Naive thymus-derived CD4-positive, alpha-beta T cell (primary cell): ENCODE measurements around the gene NEAT1. TPM values are rescaled to one million over a fixed set of nuclear protein-coding genes. Genes with fewer than 3 reads are reported as not detected.

Experiments
- ATAC-seq: fragments of 150-1000 bp; cut with Tn5 transposase; 2 replicates; pipeline ENCODE4 v1.10.0; 2021; ENCODE audit warnings: mild to moderate bottlenecking, moderate library complexity
- CTCF ChIA-PET: fragments of 350-600 bp; sonication (Branson Sonifier 250); formaldehyde crosslinking; loops from one replicate; lab custom pipeline; 2021; ENCODE audit warnings: antibody characterized with exemption; lab: Charles Lee
- POLR2A ChIA-PET: fragments of 350-600 bp; sonication (Branson Sonifier 250); formaldehyde crosslinking; loops from one replicate; lab custom pipeline; 2021; ENCODE audit warnings: antibody characterized with exemption, inconsistent platforms; lab: Charles Lee
- DNase-seq, 9 donors: peaks; one replicate each; pipeline versions ENCODE4 v3.0.0 to v3.0.0-alpha.2; 2020 to 2022; ENCODE audit warnings: mixed read lengths in 1 of 9
- H3K27ac ChIP-seq: one replicate; pipeline ENCODE4 v1.7.0; 2013; ENCODE audit warnings: mild to moderate bottlenecking, low read depth, low read length, moderate library complexity
- H3K27me3 ChIP-seq, 2 donors: one replicate each; pipeline ENCODE4 v1.7.0; 2013; ENCODE audit warnings: low read length in 2 of 2, mild to moderate bottlenecking in 2 of 2, moderate library complexity in 2 of 2; ENCODE audit not compliant: control insufficient read depth in 2 of 2, insufficient read depth in 2 of 2
- H3K36me3 ChIP-seq, 3 experiments: 1 replicate in 2 of 3; 2 replicates in 1 of 3; pipeline ENCODE4 v1.7.0; 2013; ENCODE audit warnings: low read length in 3 of 3, mild to moderate bottlenecking in 3 of 3, moderate library complexity in 1 of 3; ENCODE audit not compliant: insufficient read depth in 3 of 3, control insufficient read depth in 2 of 3
- H3K4me1 ChIP-seq, 2 donors: one replicate each; pipeline ENCODE4 v1.7.0; 2013; ENCODE audit warnings: low read length in 2 of 2, mild to moderate bottlenecking in 2 of 2, moderate library complexity in 1 of 2; ENCODE audit not compliant: control insufficient read depth in 2 of 2, insufficient read depth in 2 of 2
- H3K4me3 ChIP-seq: 2 replicates; pipeline ENCODE4 v1.7.0; 2013; ENCODE audit warnings: mild to moderate bottlenecking, low read length
- H3K9me3 ChIP-seq, 3 experiments: 1 replicate in 2 of 3; 2 replicates in 1 of 3; pipeline ENCODE4 v1.7.0; 2013; ENCODE audit warnings: low read length in 3 of 3; ENCODE audit not compliant: control insufficient read depth in 2 of 3
- H3K27ac Mint-ChIP-seq, 9 donors: one replicate each; pipeline ENCODE4 v1.8.0; 2020 to 2022; ENCODE audit warnings: mixed read lengths in 9 of 9, mild to moderate bottlenecking in 8 of 9, moderate library complexity in 5 of 9, inconsistent platforms in 2 of 9
- H3K27me3 Mint-ChIP-seq, 5 donors: one replicate each; pipeline ENCODE4 v1.8.0; 2021 to 2022; ENCODE audit warnings: mixed read lengths in 5 of 5, mild to moderate bottlenecking in 1 of 5
- H3K36me3 Mint-ChIP-seq, 5 donors: one replicate each; pipeline ENCODE4 v1.8.0; 2020 to 2022; ENCODE audit warnings: mixed read lengths in 5 of 5, mild to moderate bottlenecking in 3 of 5, inconsistent platforms in 1 of 5
- H3K4me1 Mint-ChIP-seq, 7 donors: one replicate each; pipeline ENCODE4 v1.8.0; 2020 to 2022; ENCODE audit warnings: mixed read lengths in 7 of 7, mild to moderate bottlenecking in 3 of 7, inconsistent platforms in 1 of 7
- H3K4me3 Mint-ChIP-seq, 10 donors: one replicate each; pipeline ENCODE4 v1.8.0; 2020 to 2022; ENCODE audit warnings: mild to moderate bottlenecking in 10 of 10, mixed read lengths in 10 of 10, moderate library complexity in 6 of 10, inconsistent platforms in 2 of 10
- H3K9me3 Mint-ChIP-seq, 11 donors: one replicate each; pipeline ENCODE4 v1.8.0; 2020 to 2022; ENCODE audit warnings: mixed read lengths in 11 of 11, mild to moderate bottlenecking in 4 of 11, inconsistent platforms in 1 of 11, moderate library complexity in 1 of 11
- intact Hi-C, 2 donors: fragments of 100-400 bp; cut with micrococcal nuclease; formaldehyde crosslinking; loops; one replicate each; pipeline ENCODE4 v1.15.1; 2023
- polyA plus RNA-seq, 2 donors: library from polyadenylated mRNA; unstranded; fragments of 300-500 nt; fragmentation: Illumina TruSeq; gene quantifications; one replicate each; pipeline ENCODE4 v1.2.3, GENCODE V29; 2021
- total RNA-seq, 6 experiments: library from RNA in 5 of 6; stranded (reverse) in 5 of 6; gene quantifications; 1 replicate in 5 of 6; 2 replicates in 1 of 6; pipeline ENCODE4 v1.2.3 and lab custom pipeline; 2021 to 2026

NEAT1 gene
- total and polyA plus RNA-seq, 7 experiments from 2014 or later, result 2.5 to 1,454 (median 401) TPM

DNA sequence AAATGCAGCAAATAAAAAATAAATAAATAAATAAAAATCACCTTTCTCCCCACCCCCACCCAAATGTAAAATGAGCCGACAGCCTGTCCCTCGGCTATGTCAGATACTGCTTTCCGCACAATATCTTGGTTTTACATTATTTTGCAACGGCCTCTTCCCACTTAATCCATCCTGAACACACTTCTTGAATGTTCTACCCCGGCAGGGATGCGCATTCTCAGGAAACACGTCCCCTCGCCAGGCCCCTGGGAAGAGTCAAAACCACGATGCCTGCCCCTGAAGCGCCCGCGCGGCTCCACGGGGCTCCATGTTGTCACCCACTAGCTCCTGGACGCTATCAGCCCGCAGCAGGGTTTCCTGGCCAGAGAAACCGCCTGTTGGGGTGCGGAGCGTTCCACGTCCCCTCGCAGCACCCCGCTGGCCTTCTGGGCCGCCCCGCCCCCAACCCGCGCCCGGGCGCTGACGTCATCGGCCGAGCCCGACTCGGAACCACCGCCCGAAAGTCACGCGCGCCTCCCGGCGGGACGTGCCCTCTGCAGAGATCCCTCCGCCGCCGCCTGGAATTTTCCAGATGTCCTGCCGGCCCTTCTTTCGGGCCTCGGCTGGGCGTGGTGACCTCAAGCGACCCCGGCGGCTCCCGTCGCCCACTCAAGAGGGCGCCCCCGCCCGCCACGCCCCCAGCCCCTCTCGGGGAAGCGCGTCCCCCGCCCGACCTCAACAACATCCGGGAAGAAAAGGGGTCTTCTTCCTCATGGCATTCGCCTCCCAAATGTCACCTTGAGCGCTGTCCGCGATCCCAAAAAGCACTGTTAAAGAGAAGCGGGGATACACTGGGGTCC is 585 bp upstream of the NEAT1 start:
- Mint-ChIP-seq H3K4me3 (peak overlapping the region; percentile 92 to 100 (median 97)), H3K36me3 (peaks cover 5 to 42% (median 23%) of the 10 kb centered on the region in 5 donors), H3K4me1 (peaks cover 36 to 77% (median 41%) of the 10 kb centered on the region in 7 donors), H3K9me3 (peaks cover 0 to 19% (median 0%) of the 10 kb centered on the region in 11 donors), H3K27me3 (peaks cover 0 to 32% (median 0%) of the 10 kb centered on the region in 5 donors), H3K27ac (peak overlapping the region; percentile 97 to 100 (median 99))
- Histone ChIP-seq H3K4me3 (peak overlapping the region; percentile 74), H3K27me3 (no peaks in the 10 kb centered on the region), H3K27ac (peak overlapping the region; percentile 98), H3K36me3 (peaks cover 0 to 8% (median 0%) of the 10 kb centered on the region in 3 experiments), H3K9me3 (no peaks in the 10 kb centered on the region), H3K4me1 (peaks cover 30 to 41% of the 10 kb centered on the region in 2 donors)
- ATAC-seq (peak; percentile 29), DNase-seq (peak; percentile 72 to 99 (median 80))
- ChIA-PET CTCF (interaction anchor here (1.0 to 7.7 kb wide), 5 partner anchors 8 to 85 kb away, joined by 3 to 68 read pairs (median 9); partner anchors contain the start of gene MALAT1), POLR2A (interaction anchor here (0.7 to 21.7 kb wide), 27 partner anchors 5 to 846 kb away, joined by 3 to 2591 read pairs (median 5); partner anchors contain the start of genes CCDC85B, EHBP1L1, FAM89B and FRMD8)
- intact Hi-C loops, result loop anchor here (1.0 to 10.0 kb wide), 5 partner anchors 55 to 1195 kb away; partner anchors contain the start of genes RBM14 (in 1 of the 2) and SF1 (in 1 of the 2)

DNA sequence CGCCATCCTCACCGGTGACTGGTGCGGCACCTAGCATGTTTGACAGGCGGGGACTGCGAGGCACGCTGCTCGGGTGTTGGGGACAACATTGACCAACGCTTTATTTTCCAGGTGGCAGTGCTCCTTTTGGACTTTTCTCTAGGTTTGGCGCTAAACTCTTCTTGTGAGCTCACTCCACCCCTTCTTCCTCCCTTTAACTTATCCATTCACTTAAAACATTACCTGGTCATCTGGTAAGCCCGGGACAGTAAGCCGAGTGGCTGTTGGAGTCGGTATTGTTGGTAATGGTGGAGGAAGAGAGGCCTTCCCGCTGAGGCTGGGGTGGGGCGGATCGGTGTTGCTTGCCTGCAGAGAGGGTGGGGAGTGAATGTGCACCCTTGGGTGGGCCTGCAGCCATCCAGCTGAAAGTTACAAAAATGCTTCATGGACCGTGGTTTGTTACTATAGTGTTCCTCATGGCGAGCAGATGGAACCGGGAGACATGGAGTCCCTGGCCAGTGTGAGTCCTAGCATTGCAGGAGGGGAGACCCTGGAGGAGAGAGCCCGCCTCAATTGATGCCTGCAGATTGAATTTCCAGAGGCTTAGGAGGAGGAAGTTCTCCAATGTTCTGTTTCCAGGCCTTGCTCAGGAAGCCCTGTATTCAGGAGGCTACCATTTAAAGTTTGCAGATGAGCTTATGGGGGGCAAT is 1.1 kb downstream of the NEAT1 start:
- Histone ChIP-seq H3K4me3 (peak overlapping the region; percentile 74), H3K27me3 (no peaks in the 10 kb centered on the region), H3K9me3 (no peaks in the 10 kb centered on the region), H3K4me1 (peaks cover 41 to 45% of the 10 kb centered on the region in 2 donors), H3K27ac (peak overlapping the region; percentile 98), H3K36me3 (peaks cover 0 to 8% (median 0%) of the 10 kb centered on the region in 3 experiments)
- H3K4me3 Mint-ChIP-seq, result peak overlapping the region; percentile 92 to 100 (median 97)
- no peak for ATAC-seq
- H3K27me3 Mint-ChIP-seq, result peaks cover 0 to 32% (median 0%) of the 10 kb centered on the region in 5 donors
- ChIA-PET CTCF (interaction anchor here (1.1 to 4.7 kb wide), 6 partner anchors 8 to 85 kb away, joined by 3 to 42 read pairs (median 6); partner anchors contain the start of gene MALAT1), POLR2A (interaction anchor here (0.6 to 21.7 kb wide), 30 partner anchors 6 to 894 kb away, joined by 3 to 2591 read pairs (median 5); partner anchors contain the start of genes CD248, FAM89B, FRMD8 and MALAT1)
- intact Hi-C loops, result loop anchor here (2.0 to 10.0 kb wide), 3 partner anchors 151 to 1194 kb away; partner anchors contain the start of genes RBM14 (in 1 of the 2) and SF1 (in 1 of the 2)
- peak overlapping the region; percentile 97 to 100 (median 99) for H3K27ac Mint-ChIP-seq
- H3K4me1 Mint-ChIP-seq, result peaks cover 39 to 78% (median 47%) of the 10 kb centered on the region in 7 donors
- H3K9me3 Mint-ChIP-seq, result peaks cover 0 to 17% (median 0%) of the 10 kb centered on the region in 11 donors
- DNase-seq, result peak in 7 of 9 donors; percentile 14 to 48 (median 34)
- H3K36me3 Mint-ChIP-seq, result peaks cover 5 to 56% (median 24%) of the 10 kb centered on the region in 5 donors

DNA sequence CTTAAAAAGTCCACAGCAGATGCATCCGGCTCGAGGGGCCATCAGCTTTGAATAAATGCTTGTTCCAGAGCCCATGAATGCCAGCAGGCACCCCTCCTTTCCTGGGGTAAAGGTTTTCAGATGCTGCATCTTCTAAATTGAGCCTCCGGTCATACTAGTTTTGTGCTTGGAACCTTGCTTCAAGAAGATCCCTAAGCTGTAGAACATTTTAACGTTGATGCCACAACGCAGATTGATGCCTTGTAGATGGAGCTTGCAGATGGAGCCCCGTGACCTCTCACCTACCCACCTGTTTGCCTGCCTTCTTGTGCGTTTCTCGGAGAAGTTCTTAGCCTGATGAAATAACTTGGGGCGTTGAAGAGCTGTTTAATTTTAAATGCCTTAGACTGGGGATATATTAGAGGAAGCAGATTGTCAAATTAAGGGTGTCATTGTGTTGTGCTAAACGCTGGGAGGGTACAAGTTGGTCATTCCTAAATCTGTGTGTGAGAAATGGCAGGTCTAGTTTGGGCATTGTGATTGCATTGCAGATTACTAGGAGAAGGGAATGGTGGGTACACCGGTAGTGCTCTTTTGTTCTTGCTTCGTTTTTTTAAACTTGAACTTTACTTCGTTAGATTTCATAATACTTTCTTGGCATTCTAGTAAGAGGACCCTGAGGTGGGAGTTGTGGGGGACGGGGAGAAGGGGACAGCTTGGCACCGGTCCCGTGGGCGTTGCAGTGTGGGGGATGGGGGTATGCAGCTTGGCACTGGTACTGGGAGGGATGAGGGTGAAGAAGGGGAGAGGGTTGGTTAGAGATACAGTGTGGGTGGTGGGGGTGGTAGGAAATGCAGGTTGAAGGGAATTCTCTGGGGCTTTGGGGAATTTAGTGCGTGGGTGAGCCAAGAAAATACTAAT is 1.9 kb downstream of the NEAT1 start:
- ATAC-seq, result no peak
- intact Hi-C loops, result loop anchor here in 1 of 2 donors (1.0 to 10.0 kb wide), 5 partner anchors 7 to 1193 kb away; partner anchors contain the start of genes RBM14, SF1 and SLC25A45

GRCh38 chr11:65425105-65425970 is 2.7 kb downstream of the NEAT1 start:
- no peaks in the 10 kb centered on the region for H3K9me3 ChIP-seq
- Mint-ChIP-seq H3K27me3 (peaks cover 0 to 32% (median 0%) of the 10 kb centered on the region in 5 donors), H3K9me3 (peaks cover 0 to 17% (median 0%) of the 10 kb centered on the region in 11 donors), H3K27ac (peak overlapping the region; percentile 97 to 100 (median 99)), H3K36me3 (peaks cover 5 to 62% (median 24%) of the 10 kb centered on the region in 5 donors), H3K4me1 (peaks cover 42 to 79% (median 50%) of the 10 kb centered on the region in 7 donors), H3K4me3 (peak overlapping the region; percentile 92 to 100 (median 97))
- peaks cover 0 to 8% (median 0%) of the 10 kb centered on the region in 3 experiments for H3K36me3 ChIP-seq
- H3K27me3 ChIP-seq, result no peaks in the 10 kb centered on the region
- peak overlapping the region; percentile 98 for H3K27ac ChIP-seq
- DNase-seq, result peak in 8 of 9 donors; percentile 75 to 98 (median 94)
- intact Hi-C loops, result loop anchor here in 1 of 2 donors (1.0 to 10.0 kb wide), 4 partner anchors 8 to 651 kb away; partner anchors contain the start of genes SF1 and SLC25A45
- peak overlapping the region; percentile 74 for H3K4me3 ChIP-seq
- ChIA-PET POLR2A (interaction anchor here (0.9 to 21.7 kb wide), 19 partner anchors 8 to 681 kb away, joined by 3 to 2591 read pairs (median 12); partner anchors contain the start of genes DPF2, EHBP1L1, FAM89B and FRMD8), CTCF (interaction anchor here (0.9 to 4.7 kb wide), 6 partner anchors 9 to 85 kb away, joined by 4 to 42 read pairs (median 6); partner anchors contain the start of gene MALAT1)
- peak; percentile 56 for ATAC-seq
- H3K4me1 ChIP-seq, result peaks cover 45 to 46% of the 10 kb centered on the region in 2 donors

More for the DNA sequence above, 1.9 kb downstream of the NEAT1 start:
- peak overlapping the region; percentile 98 for H3K27ac ChIP-seq
- DNase-seq, result peak in 8 of 9 donors; percentile 57 to 76 (median 66)
- H3K27me3 ChIP-seq, result no peaks in the 10 kb centered on the region
- H3K9me3 ChIP-seq, result no peaks in the 10 kb centered on the region
- Mint-ChIP-seq H3K4me1 (peaks cover 38 to 76% (median 48%) of the 10 kb centered on the region in 7 donors), H3K9me3 (peaks cover 0 to 17% (median 0%) of the 10 kb centered on the region in 11 donors), H3K27me3 (peaks cover 0 to 32% (median 0%) of the 10 kb centered on the region in 5 donors), H3K4me3 (peak overlapping the region; percentile 92 to 100 (median 97)), H3K27ac (peak overlapping the region; percentile 97 to 100 (median 99)), H3K36me3 (peaks cover 5 to 59% (median 24%) of the 10 kb centered on the region in 5 donors)
- peaks cover 0 to 8% (median 0%) of the 10 kb centered on the region in 3 experiments for H3K36me3 ChIP-seq
- ChIA-PET CTCF (interaction anchor here (0.9 to 4.7 kb wide), 9 partner anchors 8 to 86 kb away, joined by 3 to 42 read pairs (median 5); partner anchors contain the start of gene MALAT1), POLR2A (interaction anchor here (0.6 to 21.7 kb wide), 31 partner anchors 7 to 893 kb away, joined by 3 to 2591 read pairs (median 5); partner anchors contain the start of genes CD248, DPF2, EHBP1L1 and FAM89B)
- peak overlapping the region; percentile 74 for H3K4me3 ChIP-seq
- H3K4me1 ChIP-seq, result peaks cover 41 to 45% of the 10 kb centered on the region in 2 donors
